Glutamatergic neuron (in vitro differentiated cells): Measurements from ENCODE around the gene ITPK1. TPM values are rescaled to one million over a fixed set of nuclear protein-coding genes. Genes with fewer than 3 reads are reported as not detected.
A peak's percentile ranks its signal among the peaks of the same experiment; 100 is the strongest.

Experiments
- DNase-seq: peaks from one replicate; pipeline ENCODE4 v3.0.0; 2022
- H3K27ac Mint-ChIP-seq: one replicate; pipeline ENCODE4 v1.8.0; 2020; ENCODE audit warnings: mild to moderate bottlenecking, mixed read lengths, inconsistent platforms; ENCODE audit not compliant: unreplicated experiment
- H3K27me3 Mint-ChIP-seq: one replicate; pipeline ENCODE4 v1.8.0; 2020; ENCODE audit warnings: mild to moderate bottlenecking, moderate library complexity, mixed read lengths, inconsistent platforms; ENCODE audit not compliant: unreplicated experiment
- H3K36me3 Mint-ChIP-seq: one replicate; pipeline ENCODE4 v1.8.0; 2020; ENCODE audit warnings: mild to moderate bottlenecking, mixed read lengths, inconsistent platforms; ENCODE audit not compliant: unreplicated experiment
- H3K4me1 Mint-ChIP-seq: one replicate; pipeline ENCODE4 v1.8.0; 2020; ENCODE audit warnings: mild to moderate bottlenecking, low read depth, mixed read lengths, inconsistent platforms; ENCODE audit not compliant: unreplicated experiment
- H3K4me3 Mint-ChIP-seq: one replicate; pipeline ENCODE4 v1.8.0; 2020; ENCODE audit warnings: mild to moderate bottlenecking, mixed read lengths, inconsistent platforms; ENCODE audit not compliant: unreplicated experiment
- H3K9me3 Mint-ChIP-seq: one replicate; pipeline ENCODE4 v1.8.0; 2020; ENCODE audit warnings: mild to moderate bottlenecking, moderate library complexity, mixed read lengths, inconsistent platforms; ENCODE audit not compliant: unreplicated experiment
- total RNA-seq: library from RNA; stranded (reverse); fragmentation: NEBNext Ultra II Directional; extraction: Animal tissue kit (Norgen Biotek cat#: 25700); gene quantifications from one replicate; pipeline ENCODE4 v1.2.1, GENCODE V29; 2021; ENCODE audit not compliant: unreplicated experiment
- TF ChIP-seq, protein P1 (sequence below): fragments of 200-600 bp; sonication (generic); IDR thresholded peaks from one replicate; pipeline ENCODE4 v1.5.0; 2021; ENCODE audit not compliant: partially characterized antibody, unreplicated experiment

ITPK1 gene
- total RNA-seq, 1 donor from 2014 or later, result 132 TPM

- Mint-ChIP-seq H3K27me3 (peaks cover 15% of the 10 kb centered on the region), H3K27ac (no peak overlapping the region), H3K36me3 (no peaks in the 10 kb centered on the region), H3K4me1 (peaks cover 43% of the 10 kb centered on the region), H3K4me3 (no peak overlapping the region), H3K9me3 (peaks cover 14% of the 10 kb centered on the region)
- DNase-seq, result no peak
- TF ChIP-seq, protein P1, sequence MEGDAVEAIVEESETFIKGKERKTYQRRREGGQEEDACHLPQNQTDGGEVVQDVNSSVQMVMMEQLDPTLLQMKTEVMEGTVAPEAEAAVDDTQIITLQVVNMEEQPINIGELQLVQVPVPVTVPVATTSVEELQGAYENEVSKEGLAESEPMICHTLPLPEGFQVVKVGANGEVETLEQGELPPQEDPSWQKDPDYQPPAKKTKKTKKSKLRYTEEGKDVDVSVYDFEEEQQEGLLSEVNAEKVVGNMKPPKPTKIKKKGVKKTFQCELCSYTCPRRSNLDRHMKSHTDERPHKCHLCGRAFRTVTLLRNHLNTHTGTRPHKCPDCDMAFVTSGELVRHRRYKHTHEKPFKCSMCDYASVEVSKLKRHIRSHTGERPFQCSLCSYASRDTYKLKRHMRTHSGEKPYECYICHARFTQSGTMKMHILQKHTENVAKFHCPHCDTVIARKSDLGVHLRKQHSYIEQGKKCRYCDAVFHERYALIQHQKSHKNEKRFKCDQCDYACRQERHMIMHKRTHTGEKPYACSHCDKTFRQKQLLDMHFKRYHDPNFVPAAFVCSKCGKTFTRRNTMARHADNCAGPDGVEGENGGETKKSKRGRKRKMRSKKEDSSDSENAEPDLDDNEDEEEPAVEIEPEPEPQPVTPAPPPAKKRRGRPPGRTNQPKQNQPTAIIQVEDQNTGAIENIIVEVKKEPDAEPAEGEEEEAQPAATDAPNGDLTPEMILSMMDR, result no peak
Measured at GRCh38 chr14:92961567-92961855, 154.2 kb downstream of the ITPK1 start.

GRCh38 chr14:92960706-92961566 lies 154.8 kb downstream of the ITPK1 start:
- TF ChIP-seq, protein P1, result no peak
- H3K27me3 Mint-ChIP-seq, result peaks cover 15% of the 10 kb centered on the region
- peaks cover 47% of the 10 kb centered on the region for H3K4me1 Mint-ChIP-seq
- H3K27ac Mint-ChIP-seq, result peak overlapping the region; percentile 90
- no peak for DNase-seq
- no peaks in the 10 kb centered on the region for H3K36me3 Mint-ChIP-seq
- peak overlapping the region; percentile 42 for H3K4me3 Mint-ChIP-seq
- H3K9me3 Mint-ChIP-seq, result peaks cover 16% of the 10 kb centered on the region

GRCh38 chr14:92959761-92960680 lies 155.7 kb downstream of the ITPK1 start:
- Mint-ChIP-seq H3K27ac (peak overlapping the region; percentile 90), H3K9me3 (peaks cover 16% of the 10 kb centered on the region), H3K4me1 (peaks cover 48% of the 10 kb centered on the region), H3K27me3 (peaks cover 15% of the 10 kb centered on the region), H3K4me3 (peak overlapping the region; percentile 78), H3K36me3 (no peaks in the 10 kb centered on the region)
- no peak for DNase-seq
- TF ChIP-seq, protein P1, result peak; percentile 6

DNA sequence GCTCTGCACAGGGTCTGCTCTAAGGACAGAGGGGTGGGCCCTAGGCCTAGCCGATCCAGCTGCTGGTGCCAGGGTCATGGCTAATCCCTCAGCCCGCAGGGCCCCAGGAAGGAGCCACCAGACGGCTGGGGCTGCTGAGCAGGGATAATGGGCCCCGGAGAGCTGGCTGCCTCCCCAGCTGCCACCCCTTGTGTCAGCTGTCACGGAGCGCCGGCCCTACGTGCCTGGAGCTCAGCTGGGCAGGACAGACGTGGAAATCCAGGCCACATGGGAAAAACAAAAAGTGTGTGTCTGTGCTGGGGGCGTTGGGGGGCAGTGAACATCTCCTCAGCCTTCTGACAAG lies 156.6 kb downstream of the ITPK1 start:
- peak; percentile 84 for DNase-seq
- Mint-ChIP-seq H3K4me3 (peak overlapping the region; percentile 78), H3K36me3 (no peaks in the 10 kb centered on the region), H3K27me3 (peaks cover 15% of the 10 kb centered on the region), H3K27ac (peak overlapping the region; percentile 90), H3K9me3 (peaks cover 16% of the 10 kb centered on the region), H3K4me1 (peaks cover 51% of the 10 kb centered on the region)
- TF ChIP-seq, protein P1, result no peak
